ENCODE measurements around the gene KIRREL3.

The KIRREL3 gene

GRCh38 chr11:126544108-126545056 is 456.2 kb downstream of the KIRREL3 start:
- H3K9me3 ChIP-seq (ENCODE audit: control insufficient read depth, insufficient read depth, low read length) = no peaks in the 10 kb centered on the region
- peak overlapping the region; percentile 37 for H3K27ac ChIP-seq (ENCODE audit: low read depth, low read length)
- no peak overlapping the region for H3K9ac ChIP-seq (ENCODE audit: low read depth, low read length)
- no peak overlapping the region for H3K4me3 ChIP-seq (ENCODE audit: low read depth, low read length)
- H3K4me1 ChIP-seq (ENCODE audit: control insufficient read depth, insufficient read depth, low read length) = peaks cover 17% of the 10 kb centered on the region
- no peaks in the 10 kb centered on the region for H3K27me3 ChIP-seq (ENCODE audit: control insufficient read depth, insufficient read depth, low read length)
- no peaks in the 10 kb centered on the region for H3K36me3 ChIP-seq (ENCODE audit: control insufficient read depth, insufficient read depth, low read length)

- no peak overlapping the region for H3K4me3 ChIP-seq (ENCODE audit: low read depth, low read length)
- H3K4me1 ChIP-seq (ENCODE audit: control insufficient read depth, insufficient read depth, low read length) = peaks cover 17% of the 10 kb centered on the region
- no peaks in the 10 kb centered on the region for H3K9me3 ChIP-seq (ENCODE audit: control insufficient read depth, insufficient read depth, low read length)
- no peaks in the 10 kb centered on the region for H3K27me3 ChIP-seq (ENCODE audit: control insufficient read depth, insufficient read depth, low read length)
- no peak overlapping the region for H3K9ac ChIP-seq (ENCODE audit: low read depth, low read length)
- no peak overlapping the region for H3K27ac ChIP-seq (ENCODE audit: low read depth, low read length)
- no peaks in the 10 kb centered on the region for H3K36me3 ChIP-seq (ENCODE audit: control insufficient read depth, insufficient read depth, low read length)
Observed at GRCh38 chr11:126543691-126544090, 456.9 kb downstream of the KIRREL3 start.

GRCh38 chr11:126542334-126543015 is 458.1 kb downstream of the KIRREL3 start:
- no peak overlapping the region for H3K9ac ChIP-seq (ENCODE audit: low read depth, low read length)
- H3K9me3 ChIP-seq (ENCODE audit: control insufficient read depth, insufficient read depth, low read length) = no peaks in the 10 kb centered on the region
- H3K27ac ChIP-seq (ENCODE audit: low read depth, low read length) = no peak overlapping the region
- no peaks in the 10 kb centered on the region for H3K36me3 ChIP-seq (ENCODE audit: control insufficient read depth, insufficient read depth, low read length)
- H3K4me3 ChIP-seq (ENCODE audit: low read depth, low read length) = no peak overlapping the region
- H3K27me3 ChIP-seq (ENCODE audit: control insufficient read depth, insufficient read depth, low read length) = no peaks in the 10 kb centered on the region
- peaks cover 17% of the 10 kb centered on the region for H3K4me1 ChIP-seq (ENCODE audit: control insufficient read depth, insufficient read depth, low read length)

GRCh38 chr11:126538071-126538470 is 462.5 kb downstream of the KIRREL3 start:
- no peak overlapping the region for H3K4me3 ChIP-seq (ENCODE audit: low read depth, low read length)
- no peaks in the 10 kb centered on the region for H3K4me1 ChIP-seq (ENCODE audit: control insufficient read depth, insufficient read depth, low read length)
- no peaks in the 10 kb centered on the region for H3K9me3 ChIP-seq (ENCODE audit: control insufficient read depth, insufficient read depth, low read length)
- H3K27me3 ChIP-seq (ENCODE audit: control insufficient read depth, insufficient read depth, low read length) = no peaks in the 10 kb centered on the region
- H3K36me3 ChIP-seq (ENCODE audit: control insufficient read depth, insufficient read depth, low read length) = no peaks in the 10 kb centered on the region
- H3K9ac ChIP-seq (ENCODE audit: low read depth, low read length) = no peak overlapping the region
- H3K27ac ChIP-seq (ENCODE audit: low read depth, low read length) = no peak overlapping the region

GRCh38 chr11:126537492-126537891 is 463.1 kb downstream of the KIRREL3 start:
- Histone ChIP-seq H3K36me3 (ENCODE audit: control insufficient read depth, insufficient read depth, low read length) (no peaks in the 10 kb centered on the region), H3K27me3 (ENCODE audit: control insufficient read depth, insufficient read depth, low read length) (no peaks in the 10 kb centered on the region), H3K4me3 (ENCODE audit: low read depth, low read length) (no peak overlapping the region), H3K9ac (ENCODE audit: low read depth, low read length) (no peak overlapping the region), H3K9me3 (ENCODE audit: control insufficient read depth, insufficient read depth, low read length) (no peaks in the 10 kb centered on the region), H3K4me1 (ENCODE audit: control insufficient read depth, insufficient read depth, low read length) (no peaks in the 10 kb centered on the region), H3K27ac (ENCODE audit: low read depth, low read length) (no peak overlapping the region)

- H3K9me3 ChIP-seq (ENCODE audit: control insufficient read depth, insufficient read depth, low read length) = no peaks in the 10 kb centered on the region
- no peak overlapping the region for H3K27ac ChIP-seq (ENCODE audit: low read depth, low read length)
- H3K4me3 ChIP-seq (ENCODE audit: low read depth, low read length) = no peak overlapping the region
- no peak overlapping the region for H3K9ac ChIP-seq (ENCODE audit: low read depth, low read length)
- H3K4me1 ChIP-seq (ENCODE audit: control insufficient read depth, insufficient read depth, low read length) = no peaks in the 10 kb centered on the region
- no peaks in the 10 kb centered on the region for H3K36me3 ChIP-seq (ENCODE audit: control insufficient read depth, insufficient read depth, low read length)
- H3K27me3 ChIP-seq (ENCODE audit: control insufficient read depth, insufficient read depth, low read length) = no peaks in the 10 kb centered on the region
Observed at GRCh38 chr11:126534141-126534805, 466.3 kb downstream of the KIRREL3 start.

- Histone ChIP-seq H3K27ac (ENCODE audit: low read depth, low read length) (no peak overlapping the region), H3K4me1 (ENCODE audit: control insufficient read depth, insufficient read depth, low read length) (no peaks in the 10 kb centered on the region), H3K27me3 (ENCODE audit: control insufficient read depth, insufficient read depth, low read length) (no peaks in the 10 kb centered on the region), H3K36me3 (ENCODE audit: control insufficient read depth, insufficient read depth, low read length) (no peaks in the 10 kb centered on the region), H3K9me3 (ENCODE audit: control insufficient read depth, insufficient read depth, low read length) (no peaks in the 10 kb centered on the region), H3K9ac (ENCODE audit: low read depth, low read length) (no peak overlapping the region), H3K4me3 (ENCODE audit: low read depth, low read length) (no peak overlapping the region)
Observed at GRCh38 chr11:126533560-126533959, 467.0 kb downstream of the KIRREL3 start.

- Histone ChIP-seq H3K9ac (ENCODE audit: low read depth, low read length) (no peak overlapping the region), H3K9me3 (ENCODE audit: control insufficient read depth, insufficient read depth, low read length) (no peaks in the 10 kb centered on the region), H3K27me3 (ENCODE audit: control insufficient read depth, insufficient read depth, low read length) (no peaks in the 10 kb centered on the region), H3K4me1 (ENCODE audit: control insufficient read depth, insufficient read depth, low read length) (no peaks in the 10 kb centered on the region), H3K27ac (ENCODE audit: low read depth, low read length) (no peak overlapping the region), H3K4me3 (ENCODE audit: low read depth, low read length) (no peak overlapping the region), H3K36me3 (ENCODE audit: control insufficient read depth, insufficient read depth, low read length) (no peaks in the 10 kb centered on the region)
Observed at GRCh38 chr11:126530416-126530815, 470.2 kb downstream of the KIRREL3 start.

GRCh38 chr11:126529037-126529436 is 471.5 kb downstream of the KIRREL3 start:
- Histone ChIP-seq H3K9me3 (ENCODE audit: control insufficient read depth, insufficient read depth, low read length) (no peaks in the 10 kb centered on the region), H3K4me1 (ENCODE audit: control insufficient read depth, insufficient read depth, low read length) (no peaks in the 10 kb centered on the region), H3K36me3 (ENCODE audit: control insufficient read depth, insufficient read depth, low read length) (no peaks in the 10 kb centered on the region), H3K27me3 (ENCODE audit: control insufficient read depth, insufficient read depth, low read length) (no peaks in the 10 kb centered on the region), H3K9ac (ENCODE audit: low read depth, low read length) (no peak overlapping the region), H3K27ac (ENCODE audit: low read depth, low read length) (no peak overlapping the region), H3K4me3 (ENCODE audit: low read depth, low read length) (no peak overlapping the region)

GRCh38 chr11:126528075-126528474 is 472.5 kb downstream of the KIRREL3 start:
- Histone ChIP-seq H3K27me3 (ENCODE audit: control insufficient read depth, insufficient read depth, low read length) (no peaks in the 10 kb centered on the region), H3K4me3 (ENCODE audit: low read depth, low read length) (no peak overlapping the region), H3K4me1 (ENCODE audit: control insufficient read depth, insufficient read depth, low read length) (no peaks in the 10 kb centered on the region), H3K27ac (ENCODE audit: low read depth, low read length) (no peak overlapping the region), H3K9me3 (ENCODE audit: control insufficient read depth, insufficient read depth, low read length) (no peaks in the 10 kb centered on the region), H3K9ac (ENCODE audit: low read depth, low read length) (no peak overlapping the region), H3K36me3 (ENCODE audit: control insufficient read depth, insufficient read depth, low read length) (no peaks in the 10 kb centered on the region)

GRCh38 chr11:126527651-126528050 is 472.9 kb downstream of the KIRREL3 start:
- Histone ChIP-seq H3K4me3 (ENCODE audit: low read depth, low read length) (no peak overlapping the region), H3K9ac (ENCODE audit: low read depth, low read length) (no peak overlapping the region), H3K27ac (ENCODE audit: low read depth, low read length) (no peak overlapping the region), H3K27me3 (ENCODE audit: control insufficient read depth, insufficient read depth, low read length) (no peaks in the 10 kb centered on the region), H3K36me3 (ENCODE audit: control insufficient read depth, insufficient read depth, low read length) (no peaks in the 10 kb centered on the region), H3K4me1 (ENCODE audit: control insufficient read depth, insufficient read depth, low read length) (no peaks in the 10 kb centered on the region), H3K9me3 (ENCODE audit: control insufficient read depth, insufficient read depth, low read length) (no peaks in the 10 kb centered on the region)

Measured in HUES48 (cell line).